Epithelial cell of esophagus (primary cell): ENCODE results near the gene CLEC17A.
"Not testable (repeated sequence)": the region's sequence is repeated elsewhere in the genome, so short reads cannot be mapped to it uniquely, and the experiment has no call there.

Experiments
- DNase-seq: peaks from one replicate; pipeline ENCODE4 v3.0.0; 2010; ENCODE audit warnings: low read depth
- H3K4me3 ChIP-seq: 2 replicates; pipeline ENCODE4 v1.5.1; 2011; ENCODE audit warnings: mild to moderate bottlenecking, low read length, control low read depth
- CTCF ChIP-seq: IDR thresholded peaks from 2 replicates; pipeline ENCODE4 v1.5.1; 2011; ENCODE audit warnings: low read depth, mild to moderate bottlenecking, low read length, control low read depth, inconsistent platforms; ENCODE audit not compliant: insufficient read depth; ENCODE audit errors: missing control alignments

The CLEC17A gene

DNA sequence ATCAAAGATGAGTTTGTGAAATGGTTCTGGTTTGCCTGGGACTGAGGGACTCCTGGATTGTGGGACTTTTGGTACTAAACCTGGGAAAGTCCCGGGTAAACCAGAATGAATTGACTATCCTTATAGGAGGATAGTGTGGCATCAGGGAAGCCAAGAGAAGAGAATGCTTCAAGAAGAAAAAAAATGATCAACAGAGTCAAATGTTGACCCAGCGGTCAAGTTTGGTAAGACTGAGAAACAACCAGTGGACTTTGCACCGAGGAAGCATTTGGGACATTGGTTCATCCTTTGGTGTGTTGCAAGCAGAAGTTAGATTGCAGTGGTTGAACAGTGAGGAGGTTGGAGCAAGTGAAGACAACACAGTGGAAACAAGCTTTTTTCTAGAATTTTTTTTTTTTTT is 33.5 kb downstream of the CLEC17A start:
- TF ChIP-seq CTCF = no peak
- no peak overlapping the region for H3K4me3 ChIP-seq
- DNase-seq = no peak

GRCh38 chr19:14619404-14619803 is 36.5 kb downstream of the CLEC17A start:
- no peak for TF ChIP-seq CTCF
- no peak overlapping the region for H3K4me3 ChIP-seq
- no peak for DNase-seq

DNA sequence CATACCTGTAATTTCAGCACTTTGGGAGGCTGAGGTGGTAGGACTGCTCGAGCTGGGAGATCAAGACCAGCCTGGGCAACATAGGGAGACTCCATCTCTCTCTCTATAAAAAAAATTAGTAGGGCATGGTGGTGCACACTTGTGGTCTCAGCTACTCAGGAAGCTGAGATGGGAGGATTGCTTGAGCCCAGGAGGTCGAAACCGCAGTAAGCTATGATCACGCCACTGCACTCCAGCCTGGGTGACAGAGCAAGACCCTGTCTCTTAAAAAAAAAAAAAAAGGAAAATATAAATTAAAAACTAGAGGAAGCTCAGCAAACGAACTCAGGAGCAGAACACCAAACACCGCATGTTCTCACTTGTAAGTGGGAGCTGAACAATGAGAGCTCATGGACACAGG is 41.6 kb downstream of the CLEC17A start:
- DNase-seq, H3K4me3 ChIP-seq: not testable (repeated sequence)

GRCh38 chr19:14629557-14629956 is 46.7 kb downstream of the CLEC17A start:
- H3K4me3 ChIP-seq = no peak overlapping the region
- DNase-seq = peak; percentile 4
- TF ChIP-seq CTCF = no peak

GRCh38 chr19:14632286-14632685 is 49.4 kb downstream of the CLEC17A start:
- no peak overlapping the region for H3K4me3 ChIP-seq
- DNase-seq = peak; percentile 17
- no peak for TF ChIP-seq CTCF

GRCh38 chr19:14639536-14640277 is 56.8 kb downstream of the CLEC17A start:
- DNase-seq = no peak
- TF ChIP-seq CTCF = no peak
- no peak overlapping the region for H3K4me3 ChIP-seq

- no peak for DNase-seq
- H3K4me3 ChIP-seq = no peak overlapping the region
- no peak for TF ChIP-seq CTCF
These were observed 65.6 kb downstream of the CLEC17A start for GRCh38 chr19:14648506-14648905.
